ENCODE results near the gene ALDH16A1.

The ALDH16A1 gene

GRCh38 chr19:49490287-49491029 is 37.4 kb downstream of the ALDH16A1 start:
- H3K27me3 ChIP-seq (ENCODE audit: control insufficient read depth in 3 of 3, insufficient read depth in 3 of 3, low read depth in 1 of 3, low read length in 3 of 3): no peaks in the 10 kb centered on the region
- H2AFZ ChIP-seq (ENCODE audit: low read length): no peak overlapping the region
- peak overlapping the region in 1 of 2 donors; percentile 11 for H3K4me3 ChIP-seq (ENCODE audit: low read length in 2 of 2)
- no peak overlapping the region for H2BK120ac ChIP-seq (ENCODE audit: low read depth, low read length)
- no peak overlapping the region for H2AK5ac ChIP-seq (ENCODE audit: low read depth, low read length)
- no peak overlapping the region for H3K18ac ChIP-seq (ENCODE audit: low read length)
- H3K4me2 ChIP-seq (ENCODE audit: insufficient read depth, low read length, poor library complexity, severe bottlenecking): no peak overlapping the region
- no peak for DNase-seq (ENCODE audit: low spot score)
- no peak overlapping the region for H3K14ac ChIP-seq (ENCODE audit: low read length)
- H3K23ac ChIP-seq (ENCODE audit: low read depth, low read length, poor library complexity): peak overlapping the region; percentile 45
- no CpG with 5 or more reads among the region's 27 CpGs for WGBS, 2 donors (ENCODE audit: extremely low coverage in 2 of 2, insufficient read length in 2 of 2, insufficient replicate concordance in 1 of 2)
- H3K27ac ChIP-seq (replicated peaks; ENCODE audit: low read length): peak overlapping the region; percentile 37
- no peak overlapping the region for H4K8ac ChIP-seq (ENCODE audit: low read depth, low read length)
- no peak overlapping the region for H3K9ac ChIP-seq (ENCODE audit: low read depth, low read length, poor library complexity)
- H3K79me1 ChIP-seq (ENCODE audit: low read depth, low read length): peaks cover 14% of the 10 kb centered on the region
- H3K4ac ChIP-seq (ENCODE audit: low read length): no peak overlapping the region
- no peak overlapping the region for H4K91ac ChIP-seq (ENCODE audit: low read depth, low read length, poor library complexity)
- H2BK15ac ChIP-seq (ENCODE audit: low read length): no peak overlapping the region
- peaks cover 40 to 53% of the 10 kb centered on the region in 2 donors for H3K36me3 ChIP-seq (replicated peaks in 1 of 2; ENCODE audit: control insufficient read depth in 2 of 2, insufficient read depth in 2 of 2, low read length in 2 of 2)
- peaks cover 7 to 8% of the 10 kb centered on the region in 2 donors for H3K4me1 ChIP-seq (ENCODE audit: control insufficient read depth in 2 of 2, insufficient read depth in 1 of 2, low read depth in 1 of 2, low read length in 2 of 2)
- no peak overlapping the region for H2BK12ac ChIP-seq (ENCODE audit: low read length)
- no peak overlapping the region for H2BK5ac ChIP-seq (ENCODE audit: low read length)
- no peaks in the 10 kb centered on the region for H3K9me3 ChIP-seq (replicated peaks in 1 of 2; ENCODE audit: control insufficient read depth in 2 of 2, insufficient read depth in 1 of 2, low read depth in 1 of 2, low read length in 2 of 2)

DNA sequence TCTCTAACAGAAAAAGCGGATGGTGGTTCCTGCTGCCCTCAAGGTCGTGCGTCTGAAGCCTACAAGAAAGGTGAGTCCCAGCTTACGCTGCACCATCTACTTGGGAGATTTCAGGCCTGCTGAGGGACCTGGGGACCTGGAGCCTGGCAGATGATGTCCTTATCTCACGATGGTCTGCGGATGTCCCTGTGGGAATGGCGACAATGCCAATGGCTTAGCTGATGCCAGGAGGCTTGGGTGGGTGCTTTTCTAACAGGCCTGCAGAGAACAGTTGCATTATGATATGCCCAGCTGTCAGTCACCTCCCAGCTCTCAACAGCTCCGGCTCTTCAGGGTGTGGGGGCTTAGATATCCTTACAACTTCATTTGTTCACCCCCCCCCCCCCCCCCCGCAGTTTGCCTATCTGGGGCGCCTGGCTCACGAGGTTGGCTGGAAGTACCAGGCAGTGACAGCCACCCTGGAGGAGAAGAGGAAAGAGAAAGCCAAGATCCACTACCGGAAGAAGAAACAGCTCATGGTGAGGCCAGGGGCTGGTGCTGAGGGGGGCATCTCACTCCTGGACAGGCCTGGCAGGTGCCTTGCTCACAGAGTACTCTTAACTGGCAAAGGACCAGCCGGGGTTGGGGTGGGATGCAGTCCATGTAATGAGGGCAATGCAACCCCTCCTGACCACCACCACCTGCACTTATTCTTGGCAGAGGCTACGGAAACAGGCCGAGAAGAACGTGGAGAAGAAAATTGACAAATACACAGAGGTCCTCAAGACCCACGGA is 38.2 kb downstream of the ALDH16A1 start:
- Histone ChIP-seq H2BK5ac (ENCODE audit: low read length) (no peak overlapping the region), H4K8ac (ENCODE audit: low read depth, low read length) (no peak overlapping the region), H3K4me3 (ENCODE audit: low read length in 2 of 2) (peak overlapping the region in 1 of 2 donors; percentile 11), H3K14ac (ENCODE audit: low read length) (no peak overlapping the region), H3K23ac (ENCODE audit: low read depth, low read length, poor library complexity) (peak overlapping the region; percentile 45), H3K79me1 (ENCODE audit: low read depth, low read length) (peaks cover 14% of the 10 kb centered on the region), H3K36me3 (replicated peaks in 1 of 2; ENCODE audit: control insufficient read depth in 2 of 2, insufficient read depth in 2 of 2, low read length in 2 of 2) (peaks cover 40 to 53% of the 10 kb centered on the region in 2 donors), H2AFZ (ENCODE audit: low read length) (no peak overlapping the region), H3K18ac (ENCODE audit: low read length) (no peak overlapping the region), H3K4me1 (ENCODE audit: control insufficient read depth in 2 of 2, insufficient read depth in 1 of 2, low read depth in 1 of 2, low read length in 2 of 2) (peaks cover 7 to 8% of the 10 kb centered on the region in 2 donors), H3K9ac (ENCODE audit: low read depth, low read length, poor library complexity) (peak overlapping the region; percentile 33), H3K4ac (ENCODE audit: low read length) (no peak overlapping the region), H3K9me3 (replicated peaks in 1 of 2; ENCODE audit: control insufficient read depth in 2 of 2, insufficient read depth in 1 of 2, low read depth in 1 of 2, low read length in 2 of 2) (no peaks in the 10 kb centered on the region), H3K27me3 (ENCODE audit: control insufficient read depth in 3 of 3, insufficient read depth in 3 of 3, low read depth in 1 of 3, low read length in 3 of 3) (no peaks in the 10 kb centered on the region), H2BK12ac (ENCODE audit: low read length) (no peak overlapping the region), H3K4me2 (ENCODE audit: insufficient read depth, low read length, poor library complexity, severe bottlenecking) (no peak overlapping the region), H4K91ac (ENCODE audit: low read depth, low read length, poor library complexity) (no peak overlapping the region), H3K27ac (replicated peaks; ENCODE audit: low read length) (peak overlapping the region; percentile 37), H2BK120ac (ENCODE audit: low read depth, low read length) (no peak overlapping the region), H2AK5ac (ENCODE audit: low read depth, low read length) (no peak overlapping the region), H2BK15ac (ENCODE audit: low read length) (no peak overlapping the region)
- WGBS, 2 donors (ENCODE audit: extremely low coverage in 2 of 2, insufficient read length in 2 of 2, insufficient replicate concordance in 1 of 2): no CpG with 5 or more reads among the region's 17 CpGs
- DNase-seq (ENCODE audit: low spot score): no peak

DNA sequence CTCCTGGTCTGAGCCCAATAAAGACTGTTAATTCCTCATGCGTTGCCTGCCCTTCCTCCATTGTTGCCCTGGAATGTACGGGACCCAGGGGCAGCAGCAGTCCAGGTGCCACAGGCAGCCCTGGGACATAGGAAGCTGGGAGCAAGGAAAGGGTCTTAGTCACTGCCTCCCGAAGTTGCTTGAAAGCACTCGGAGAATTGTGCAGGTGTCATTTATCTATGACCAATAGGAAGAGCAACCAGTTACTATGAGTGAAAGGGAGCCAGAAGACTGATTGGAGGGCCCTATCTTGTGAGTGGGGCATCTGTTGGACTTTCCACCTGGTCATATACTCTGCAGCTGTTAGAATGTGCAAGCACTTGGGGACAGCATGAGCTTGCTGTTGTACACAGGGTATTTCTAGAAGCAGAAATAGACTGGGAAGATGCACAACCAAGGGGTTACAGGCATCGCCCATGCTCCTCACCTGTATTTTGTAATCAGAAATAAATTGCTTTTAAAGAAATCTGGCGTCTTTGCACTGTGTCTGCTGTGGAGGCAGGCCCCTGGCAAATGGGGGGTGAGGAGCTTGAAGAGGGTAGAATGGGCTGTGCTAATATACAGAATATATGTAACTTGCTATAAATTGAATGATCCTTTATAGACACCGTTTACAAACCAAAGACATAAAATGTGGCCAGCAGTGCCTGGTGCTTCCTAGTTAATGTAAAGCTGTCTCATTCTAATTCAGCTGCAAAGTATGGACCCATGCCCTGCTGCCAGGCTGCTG is 39.0 kb downstream of the ALDH16A1 start:
- no CpG with 5 or more reads among the region's 7 CpGs for WGBS, 2 donors (ENCODE audit: extremely low coverage in 2 of 2, insufficient read length in 2 of 2, insufficient replicate concordance in 1 of 2)
- Histone ChIP-seq H3K36me3 (replicated peaks in 1 of 2; ENCODE audit: control insufficient read depth in 2 of 2, insufficient read depth in 2 of 2, low read length in 2 of 2) (peaks cover 40 to 56% of the 10 kb centered on the region in 2 donors), H3K27me3 (ENCODE audit: control insufficient read depth in 3 of 3, insufficient read depth in 3 of 3, low read depth in 1 of 3, low read length in 3 of 3) (no peaks in the 10 kb centered on the region)

More for the DNA sequence above, 39.0 kb downstream of the ALDH16A1 start:
- no peak overlapping the region for H2BK5ac ChIP-seq (ENCODE audit: low read length)
- no peak overlapping the region for H4K8ac ChIP-seq (ENCODE audit: low read depth, low read length)
- no peak overlapping the region for H2AK5ac ChIP-seq (ENCODE audit: low read depth, low read length)
- H3K18ac ChIP-seq (ENCODE audit: low read length): no peak overlapping the region
- H2AFZ ChIP-seq (ENCODE audit: low read length): no peak overlapping the region
- H2BK15ac ChIP-seq (ENCODE audit: low read length): no peak overlapping the region
- no peak overlapping the region for H3K4me2 ChIP-seq (ENCODE audit: insufficient read depth, low read length, poor library complexity, severe bottlenecking)
- H3K9ac ChIP-seq (ENCODE audit: low read depth, low read length, poor library complexity): no peak overlapping the region
- H2BK120ac ChIP-seq (ENCODE audit: low read depth, low read length): no peak overlapping the region
- H3K9me3 ChIP-seq (replicated peaks in 1 of 2; ENCODE audit: control insufficient read depth in 2 of 2, insufficient read depth in 1 of 2, low read depth in 1 of 2, low read length in 2 of 2): no peaks in the 10 kb centered on the region
- no peak for DNase-seq (ENCODE audit: low spot score)
- H3K4me3 ChIP-seq (ENCODE audit: low read length in 2 of 2): no peak overlapping the region
- peaks cover 14% of the 10 kb centered on the region for H3K79me1 ChIP-seq (ENCODE audit: low read depth, low read length)
- H3K4ac ChIP-seq (ENCODE audit: low read length): no peak overlapping the region
- H4K91ac ChIP-seq (ENCODE audit: low read depth, low read length, poor library complexity): no peak overlapping the region
- H3K23ac ChIP-seq (ENCODE audit: low read depth, low read length, poor library complexity): no peak overlapping the region
- H3K14ac ChIP-seq (ENCODE audit: low read length): no peak overlapping the region
- H3K4me1 ChIP-seq (ENCODE audit: control insufficient read depth in 2 of 2, insufficient read depth in 1 of 2, low read depth in 1 of 2, low read length in 2 of 2): peaks cover 7 to 8% of the 10 kb centered on the region in 2 donors
- H2BK12ac ChIP-seq (ENCODE audit: low read length): no peak overlapping the region
- no peak overlapping the region for H3K27ac ChIP-seq (replicated peaks; ENCODE audit: low read length)

All from neuronal stem cell (in vitro differentiated cells).